OCI-LY1 (cell line): ENCODE results near the gene MAP3K6.
"Not testable (repeated sequence)": the region's sequence is repeated elsewhere in the genome, so short reads cannot be mapped to it uniquely, and the experiment has no call there.

ENCODE experiments used
- H2AFZ ChIP-seq: fragments of 200-600 bp; sonication (generic), shearing (Covaris generic); 2 replicates; pipeline ENCODE4 v1.6.0; 2014; ENCODE audit warnings: antibody characterized with exemption, mild to moderate bottlenecking, low read length
- H3F3A ChIP-seq: fragments of 200-600 bp; sonication (generic), shearing (Covaris generic); 2 replicates; pipeline ENCODE4 v1.6.0; 2014; ENCODE audit warnings: mild to moderate bottlenecking, antibody characterized with exemption, low read length, moderate library complexity; ENCODE audit not compliant: insufficient read depth
- H3K27ac ChIP-seq: fragments of 200-600 bp; sonication (generic); 2 replicates; pipeline ENCODE4 v1.5.1; 2014; ENCODE audit warnings: low read length, mixed run types, mild to moderate bottlenecking, low read depth; ENCODE audit not compliant: poor library complexity, severe bottlenecking
- H3K27me3 ChIP-seq: fragments of 200-600 bp; sonication (generic); 2 replicates; pipeline ENCODE4 v1.6.0; 2014; ENCODE audit warnings: antibody characterized with exemption, mild to moderate bottlenecking, low read length, moderate library complexity; ENCODE audit not compliant: insufficient read depth
- H3K36me3 ChIP-seq: fragments of 200-600 bp; sonication (generic); 2 replicates; pipeline ENCODE4 v1.6.1; 2014; ENCODE audit warnings: mild to moderate bottlenecking, antibody characterized with exemption, low read length, moderate library complexity, mixed read lengths; ENCODE audit not compliant: insufficient read depth
- H3K4me1 ChIP-seq: fragments of 200-600 bp; sonication (generic); 2 replicates; pipeline ENCODE4 v1.5.1; 2014; ENCODE audit warnings: mild to moderate bottlenecking, low read length, moderate library complexity; ENCODE audit not compliant: insufficient read depth, severe bottlenecking
- H3K4me2 ChIP-seq: fragments of 200-600 bp; sonication (generic), shearing (Covaris generic); 2 replicates; pipeline ENCODE4 v1.6.1; 2014; ENCODE audit warnings: low read length
- H3K4me3 ChIP-seq: fragments of 200-600 bp; sonication (generic); 2 replicates; pipeline ENCODE4 v1.5.1; 2014; ENCODE audit warnings: low read length, low read depth, mild to moderate bottlenecking, mixed read lengths; ENCODE audit not compliant: poor library complexity, severe bottlenecking
- H3K79me2 ChIP-seq: fragments of 200-600 bp; shearing (Covaris generic); 2 replicates; pipeline ENCODE4 v1.6.1; 2016; ENCODE audit warnings: mixed run types, low read length, mixed read lengths; ENCODE audit not compliant: insufficient read depth
- H3K9ac ChIP-seq: fragments of 200-600 bp; sonication (generic), shearing (Covaris generic); 2 replicates; pipeline ENCODE4 v1.6.1; 2014; ENCODE audit warnings: mild to moderate bottlenecking, low read length, mixed read lengths
- H3K9me2 ChIP-seq: fragments of 200-600 bp; sonication (generic), shearing (Covaris generic); 2 replicates; pipeline ENCODE4 v1.6.1; 2014; ENCODE audit warnings: low read depth, mild to moderate bottlenecking, low read length, mixed read lengths
- H3K9me3 ChIP-seq: fragments of 200-600 bp; shearing (Covaris generic); 2 replicates; pipeline ENCODE4 v1.6.1; 2014; ENCODE audit warnings: low read length, mixed read lengths
- H4K20me1 ChIP-seq: fragments of 200-600 bp; sonication (generic), shearing (Covaris generic); 2 replicates; pipeline ENCODE4 v1.6.0; 2016; ENCODE audit warnings: mild to moderate bottlenecking, low read length; ENCODE audit not compliant: insufficient read depth
- EZH2 ChIP-seq: fragments of 200-600 bp; sonication (generic), shearing (Covaris generic); IDR thresholded peaks from 2 replicates; pipeline ENCODE4 v1.8.0; 2017; ENCODE audit warnings: borderline replicate concordance, mixed run types, mild to moderate bottlenecking, antibody characterized with exemption, low read length, moderate library complexity, mixed read lengths
- TF ChIP-seq, protein P1 (sequence below): fragments of 200-600 bp; sonication (generic), shearing (Covaris generic); IDR thresholded peaks from 2 replicates; pipeline ENCODE4 v1.5.1; 2017; ENCODE audit warnings: mild to moderate bottlenecking, antibody characterized with exemption, low read length, moderate library complexity, mixed read lengths

MAP3K6 gene

DNA sequence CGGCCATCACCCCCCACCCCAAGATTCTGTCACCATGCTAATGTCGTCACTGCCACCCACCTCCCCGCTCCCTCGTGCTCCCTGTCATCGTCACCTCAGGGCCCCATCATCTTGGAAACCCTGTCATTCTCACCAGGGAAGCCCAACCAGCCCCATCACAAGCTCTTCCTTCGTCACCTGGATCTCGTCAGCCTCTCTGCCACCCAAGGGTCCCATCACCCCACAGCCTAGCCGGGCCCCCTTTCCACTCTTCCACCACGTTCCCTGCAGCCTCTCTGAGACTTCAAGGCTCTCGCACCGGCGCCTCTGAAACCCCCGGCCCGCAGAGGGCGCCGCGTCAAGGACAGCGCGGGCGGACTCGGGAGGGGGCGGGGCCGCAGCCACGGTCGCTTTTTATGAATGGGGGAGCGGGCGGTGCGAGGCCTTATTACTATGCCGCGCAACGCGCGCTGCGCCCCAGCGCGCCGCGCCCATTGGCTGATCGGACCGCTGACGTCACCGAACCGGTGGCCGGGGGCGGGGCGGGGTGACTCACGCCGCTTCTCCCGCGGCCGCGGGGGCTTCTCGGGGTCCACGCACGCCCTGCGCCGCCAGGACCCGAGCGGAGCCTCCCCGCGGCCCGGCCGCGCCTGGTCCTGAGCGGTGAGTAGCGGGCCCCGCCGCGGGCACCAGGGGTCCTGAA, 25.5 kb upstream of the MAP3K6 start, which contains the start of gene GPR3:
TSS of gene GPR3 (plus strand) at position 527 of the 682 bp plus-strand sequence. CDS start 1,177 bp downstream, outside the sequence.
- H3K4me2 ChIP-seq = peak within 1 kb of the TSS; percentile 81
- no peaks in the 10 kb centered on the region for H3K9me2 ChIP-seq
- no peaks in the 10 kb centered on the region for H3K9me3 ChIP-seq
- H3K4me1 ChIP-seq = peaks cover 18% of the 10 kb centered on the region
- no peaks in the 10 kb centered on the region for H3K36me3 ChIP-seq
- H3F3A ChIP-seq = no peaks in the 10 kb centered on the region
- no peak for TF ChIP-seq EZH2
- TF ChIP-seq, protein P1, sequence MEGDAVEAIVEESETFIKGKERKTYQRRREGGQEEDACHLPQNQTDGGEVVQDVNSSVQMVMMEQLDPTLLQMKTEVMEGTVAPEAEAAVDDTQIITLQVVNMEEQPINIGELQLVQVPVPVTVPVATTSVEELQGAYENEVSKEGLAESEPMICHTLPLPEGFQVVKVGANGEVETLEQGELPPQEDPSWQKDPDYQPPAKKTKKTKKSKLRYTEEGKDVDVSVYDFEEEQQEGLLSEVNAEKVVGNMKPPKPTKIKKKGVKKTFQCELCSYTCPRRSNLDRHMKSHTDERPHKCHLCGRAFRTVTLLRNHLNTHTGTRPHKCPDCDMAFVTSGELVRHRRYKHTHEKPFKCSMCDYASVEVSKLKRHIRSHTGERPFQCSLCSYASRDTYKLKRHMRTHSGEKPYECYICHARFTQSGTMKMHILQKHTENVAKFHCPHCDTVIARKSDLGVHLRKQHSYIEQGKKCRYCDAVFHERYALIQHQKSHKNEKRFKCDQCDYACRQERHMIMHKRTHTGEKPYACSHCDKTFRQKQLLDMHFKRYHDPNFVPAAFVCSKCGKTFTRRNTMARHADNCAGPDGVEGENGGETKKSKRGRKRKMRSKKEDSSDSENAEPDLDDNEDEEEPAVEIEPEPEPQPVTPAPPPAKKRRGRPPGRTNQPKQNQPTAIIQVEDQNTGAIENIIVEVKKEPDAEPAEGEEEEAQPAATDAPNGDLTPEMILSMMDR = peak; percentile 63
- no peak within 1 kb of the TSS for H3K27ac ChIP-seq
- H4K20me1 ChIP-seq = no peaks in the 10 kb centered on the region
- H3K27me3 ChIP-seq = no peaks in the 10 kb centered on the region
- no peaks in the 10 kb centered on the region for H3K79me2 ChIP-seq
- H3K4me3 ChIP-seq = peak within 1 kb of the TSS; percentile 64
- no peak within 1 kb of the TSS for H2AFZ ChIP-seq
- peak within 1 kb of the TSS; percentile 58 for H3K9ac ChIP-seq

DNA sequence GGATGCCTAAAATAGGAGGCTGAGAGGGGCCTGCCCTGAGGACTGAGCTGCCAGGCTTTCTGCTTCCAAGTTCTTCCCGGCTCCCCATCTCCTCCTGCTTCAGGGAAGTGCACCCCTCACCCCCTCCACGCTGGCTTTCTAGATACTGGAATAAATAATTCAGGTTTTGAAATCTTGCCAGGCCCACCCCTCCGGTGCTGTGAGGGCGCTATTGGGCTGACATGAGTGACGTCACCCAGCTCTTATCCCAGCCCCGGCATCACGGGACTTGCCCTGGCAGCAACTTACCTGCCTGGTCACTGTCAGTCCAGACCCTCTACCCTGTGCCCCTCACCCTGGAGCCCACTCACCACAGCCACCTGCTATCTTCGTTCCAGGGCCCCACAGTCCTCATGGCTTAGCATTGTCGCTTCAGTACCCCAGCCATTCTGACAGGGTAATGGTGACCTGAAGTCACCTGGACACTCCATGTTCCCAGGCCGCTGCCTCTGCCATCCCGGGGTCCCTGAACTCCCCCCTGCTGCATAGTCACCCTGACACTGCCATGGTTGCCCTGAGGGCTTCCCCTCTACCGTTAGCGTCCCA, 24.8 kb upstream of the MAP3K6 start:
- H2AFZ ChIP-seq = no peak overlapping the region

DNA sequence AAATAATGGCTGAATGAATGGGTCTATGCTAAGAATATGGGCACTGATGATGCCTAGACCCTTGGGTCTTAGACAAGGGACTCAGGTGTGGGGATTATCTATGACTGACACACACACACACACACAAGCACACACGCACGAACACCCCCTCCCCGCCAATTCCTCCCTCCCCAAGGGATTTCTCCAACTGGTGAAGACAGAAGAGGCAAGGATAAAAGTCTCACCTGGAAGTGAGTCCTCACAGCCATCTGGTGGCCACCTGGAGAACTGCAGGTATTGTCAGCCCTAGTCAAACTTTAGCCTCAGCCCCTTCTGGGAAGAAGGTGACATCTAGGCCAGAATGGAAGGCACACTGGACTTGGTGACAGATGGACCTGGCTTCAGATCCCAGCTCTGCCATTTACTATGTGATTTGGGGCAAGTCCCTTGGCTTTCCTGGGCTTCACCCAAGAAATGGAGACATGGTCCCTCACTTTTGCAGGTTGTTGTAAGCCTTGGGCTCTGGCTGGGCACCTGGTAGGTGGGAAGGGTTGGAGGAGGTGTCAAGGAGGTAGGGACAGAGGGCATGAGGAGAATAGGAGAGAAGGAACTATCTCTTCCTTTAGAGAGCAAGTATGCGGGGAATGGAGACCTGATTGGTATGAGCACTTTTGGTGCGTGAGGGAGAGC, 21.7 kb upstream of the MAP3K6 start:
- no peak overlapping the region for H3K9ac ChIP-seq
- no peak overlapping the region for H3K4me3 ChIP-seq
- no peaks in the 10 kb centered on the region for H3K36me3 ChIP-seq
- H3K27me3 ChIP-seq = peaks cover 4% of the 10 kb centered on the region; the same call in 1 of the 2 replicates
- no peak overlapping the region for H3K4me2 ChIP-seq
- no peaks in the 10 kb centered on the region for H4K20me1 ChIP-seq
- TF ChIP-seq, protein P1 = peak; percentile 97
- TF ChIP-seq EZH2 = no peak
- peaks cover 14% of the 10 kb centered on the region for H3K4me1 ChIP-seq
- H3K9me2 ChIP-seq = no peaks in the 10 kb centered on the region
- no peaks in the 10 kb centered on the region for H3F3A ChIP-seq
- no peaks in the 10 kb centered on the region for H3K9me3 ChIP-seq
- H2AFZ ChIP-seq = no peak overlapping the region
- H3K79me2 ChIP-seq = no peaks in the 10 kb centered on the region
- H3K27ac ChIP-seq = no peak overlapping the region

More for the DNA sequence above, 24.8 kb upstream of the MAP3K6 start:
- H3K9me2 ChIP-seq = no peaks in the 10 kb centered on the region
- no peaks in the 10 kb centered on the region for H3K36me3 ChIP-seq
- H3K4me3 ChIP-seq = peak overlapping the region; percentile 64
- H3K79me2 ChIP-seq = no peaks in the 10 kb centered on the region
- peaks cover 18% of the 10 kb centered on the region for H3K4me1 ChIP-seq
- H3K4me2 ChIP-seq = peak overlapping the region; percentile 81; the same call in 1 of the 2 replicates
- H4K20me1 ChIP-seq = no peaks in the 10 kb centered on the region
- no peaks in the 10 kb centered on the region for H3K27me3 ChIP-seq
- H3F3A ChIP-seq = no peaks in the 10 kb centered on the region
- H3K27ac ChIP-seq = no peak overlapping the region
- no peaks in the 10 kb centered on the region for H3K9me3 ChIP-seq
- no peak for TF ChIP-seq EZH2
- TF ChIP-seq, protein P1 = no peak
- H3K9ac ChIP-seq = peak overlapping the region; percentile 10; the same call in 1 of the 2 replicates

DNA sequence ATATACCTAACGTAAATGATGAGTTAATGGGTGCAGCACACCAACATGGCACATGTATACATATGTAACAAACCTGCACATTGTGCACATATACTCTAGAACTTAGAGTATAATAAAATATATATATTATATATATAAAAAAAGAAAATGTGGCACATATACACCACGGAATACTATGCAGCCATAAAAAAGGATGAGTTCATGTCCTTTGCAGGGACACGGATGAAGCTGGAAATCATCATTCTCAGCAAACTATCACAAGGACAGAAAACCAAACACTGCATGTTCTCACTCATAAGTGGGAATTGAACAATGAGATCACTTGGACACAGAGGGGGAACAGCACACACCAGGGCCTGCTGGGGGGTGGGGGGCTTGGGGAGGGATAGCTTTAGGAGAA, 18.0 kb upstream of the MAP3K6 start:
- H3K27me3 ChIP-seq, H3K9ac ChIP-seq, H3K4me3 ChIP-seq, H3K4me1 ChIP-seq, H3K27ac ChIP-seq, H3K36me3 ChIP-seq, H3K4me2 ChIP-seq, H3K9me3 ChIP-seq, H2AFZ ChIP-seq, H4K20me1 ChIP-seq, H3F3A ChIP-seq, H3K9me2 ChIP-seq, H3K79me2 ChIP-seq: not testable (repeated sequence)
